HEK293 (cell line): ENCODE results near the gene ZNF705A.

Source experiments
- CTCF ChIA-PET: fragments of 350-600 bp; formaldehyde crosslinking; extraction: SDS; loops from one replicate; lab custom pipeline; 2021; ENCODE audit warnings: antibody characterized with exemption; lab: Yijun Ruan, JAX
- POLR2A ChIA-PET: fragments of 300-600 bp; formaldehyde crosslinking; extraction: SDS; loops from one replicate; lab custom pipeline; 2020; ENCODE audit warnings: antibody characterized with exemption, inconsistent platforms; lab: Yijun Ruan, JAX
- H3K27ac ChIP-seq: fragments of 200-500 bp; sonication (Bioruptor generic); 2 replicates; pipeline ENCODE4 v1.5.1; 2014; ENCODE audit warnings: low read depth, low read length, control low read depth, inconsistent platforms; ENCODE audit errors: extremely low read depth
- H3K36me3 ChIP-seq, 2 experiments: fragments of 200-500 bp in 1 of 2; sonication (Bioruptor generic) in 1 of 2; 1 replicate in 1 of 2; 2 replicates in 1 of 2; pipeline ENCODE4 v1.5.1; 2014 to 2017; ENCODE audit warnings: inconsistent platforms in 2 of 2, low read length in 2 of 2; ENCODE audit not compliant: control insufficient read depth in 2 of 2, insufficient read depth in 1 of 2
- H3K4me1 ChIP-seq: fragments of 200-500 bp; sonication (Bioruptor generic); 2 replicates; pipeline ENCODE4 v1.5.1; 2014; ENCODE audit warnings: mild to moderate bottlenecking, low read length, inconsistent platforms; ENCODE audit not compliant: control insufficient read depth, insufficient read depth
- H3K4me3 ChIP-seq: 2 replicates; pipeline ENCODE4 v1.5.1; 2011; ENCODE audit warnings: low read depth, mild to moderate bottlenecking, control low read depth, low read length, moderate library complexity
- H3K9me3 ChIP-seq: fragments of 200-500 bp; sonication (Bioruptor generic); 2 replicates; pipeline ENCODE4 v1.5.1; 2014; ENCODE audit warnings: low read depth, low read length, inconsistent platforms; ENCODE audit not compliant: control insufficient read depth, insufficient read depth
- ATF2 ChIP-seq: fragments of 450-650 bp; formaldehyde crosslinking; IDR thresholded peaks from 2 replicates; pipeline ENCODE4 v1.5.1; 2016; ENCODE audit warnings: missing biosample characterization, missing genetic modification characterization, low read depth
- BCL6B ChIP-seq: fragments of 450-650 bp; formaldehyde crosslinking; IDR thresholded peaks from 2 replicates; pipeline ENCODE4 v1.5.1; 2017; ENCODE audit warnings: missing biosample characterization, missing genetic modification characterization
- HOXD13 ChIP-seq: sonication (generic); formaldehyde crosslinking; IDR thresholded peaks from 2 replicates; pipeline ENCODE4 v1.8.0; 2022; ENCODE audit warnings: missing genetic modification reagents, borderline replicate concordance
- KLF10 ChIP-seq: fragments of 450-650 bp; IDR thresholded peaks from 2 replicates; pipeline ENCODE4 v1.5.1; 2018; ENCODE audit warnings: missing biosample characterization, mild to moderate bottlenecking, missing genetic modification characterization
- OVOL3 ChIP-seq: fragments of 450-650 bp; formaldehyde crosslinking; IDR thresholded peaks from 2 replicates; pipeline ENCODE4 v1.5.1; 2016; ENCODE audit warnings: missing biosample characterization, missing genetic modification characterization
- TCF7L2 ChIP-seq: IDR thresholded peaks from 2 replicates; pipeline ENCODE4 v1.6.1; 2011; ENCODE audit warnings: low read depth, mild to moderate bottlenecking, inconsistent platforms, low read length, moderate library complexity, borderline replicate concordance
- ZBTB21 ChIP-seq: fragments of 450-650 bp; formaldehyde crosslinking; IDR thresholded peaks from 2 replicates; pipeline ENCODE4 v1.5.1; 2017; ENCODE audit warnings: missing biosample characterization, missing genetic modification characterization
- ZBTB44 ChIP-seq: fragments of 450-650 bp; IDR thresholded peaks from 2 replicates; pipeline ENCODE4 v1.5.1; 2018; ENCODE audit warnings: missing biosample characterization, mild to moderate bottlenecking, missing genetic modification characterization
- ZNF112 ChIP-seq: fragments of 450-650 bp; formaldehyde crosslinking; IDR thresholded peaks from 2 replicates; pipeline ENCODE4 v1.5.0; 2017; ENCODE audit warnings: missing biosample characterization, missing genetic modification characterization
- ZNF211 ChIP-seq: fragments of 450-650 bp; formaldehyde crosslinking; IDR thresholded peaks from 2 replicates; pipeline ENCODE4 v1.5.1; 2016; ENCODE audit warnings: low read depth, missing biosample characterization, missing genetic modification characterization
- ZNF223 ChIP-seq: fragments of 450-650 bp; formaldehyde crosslinking; IDR thresholded peaks from 2 replicates; pipeline ENCODE4 v1.5.1; 2016; ENCODE audit warnings: missing biosample characterization, missing genetic modification characterization
- ZNF274 ChIP-seq, 2 experiments: fragments of 200-500 bp in 1 of 2; fragments of 450-650 bp in 1 of 2; sonication (Bioruptor generic) in 1 of 2; formaldehyde crosslinking in 1 of 2; IDR thresholded peaks; 2 replicates each; pipeline versions ENCODE4 v1.5.1 to v1.6.1; 2014 to 2016; ENCODE audit warnings: borderline replicate concordance in 1 of 2, inconsistent platforms in 1 of 2, low read length in 1 of 2, missing biosample characterization in 1 of 2, missing genetic modification characterization in 1 of 2
- ZNF302 ChIP-seq: fragments of 450-650 bp; formaldehyde crosslinking; IDR thresholded peaks from 2 replicates; pipeline ENCODE4 v1.5.1; 2016; ENCODE audit warnings: missing biosample characterization, missing genetic modification characterization, low read depth
- ZNF335 ChIP-seq: fragments of 450-650 bp; formaldehyde crosslinking; conservative IDR thresholded peaks from 2 replicates; pipeline ENCODE4 v1.5.1; 2016; ENCODE audit warnings: missing biosample characterization, missing genetic modification characterization
- ZNF426 ChIP-seq: fragments of 450-650 bp; formaldehyde crosslinking; IDR thresholded peaks from 2 replicates; pipeline ENCODE4 v1.5.1; 2017; ENCODE audit warnings: missing biosample characterization, missing genetic modification characterization, mild to moderate bottlenecking, inconsistent platforms, moderate library complexity
- ZNF488 ChIP-seq: fragments of 450-650 bp; formaldehyde crosslinking; IDR thresholded peaks from 2 replicates; pipeline ENCODE4 v1.5.1; 2016; ENCODE audit warnings: missing biosample characterization, missing genetic modification characterization
- ZNF518A ChIP-seq: fragments of 450-650 bp; formaldehyde crosslinking; conservative IDR thresholded peaks from 2 replicates; pipeline ENCODE4 v1.5.1; 2016; ENCODE audit warnings: low read depth, missing biosample characterization, missing genetic modification characterization
- ZNF600 ChIP-seq: fragments of 450-650 bp; formaldehyde crosslinking; IDR thresholded peaks from 2 replicates; pipeline ENCODE4 v1.5.1; 2016; ENCODE audit warnings: missing biosample characterization, missing genetic modification characterization
- ZNF670 ChIP-seq: fragments of 450-650 bp; formaldehyde crosslinking; IDR thresholded peaks from 2 replicates; pipeline ENCODE4 v1.5.1; 2016; ENCODE audit warnings: missing biosample characterization, missing genetic modification characterization, low read depth
- ZSCAN18 ChIP-seq: fragments of 450-650 bp; formaldehyde crosslinking; IDR thresholded peaks from 2 replicates; pipeline ENCODE4 v1.5.1; 2016; ENCODE audit warnings: missing biosample characterization, missing genetic modification characterization

The ZNF705A gene

GRCh38 chr12:8146442-8146771 lies 10.4 kb upstream of the ZNF705A start:
- H3K4me1 ChIP-seq, result no peaks in the 10 kb centered on the region
- no peak overlapping the region for H3K27ac ChIP-seq
- H3K9me3 ChIP-seq, result no peaks in the 10 kb centered on the region
- POLR2A ChIA-PET, result no interaction called here
- TF ChIP-seq ZNF274 (IDR thresholded peaks at IDR 0.05; ENCODE audit: low read length) (no peak), ZNF274 (tag by site-specific recombination; IDR thresholded peaks at IDR 0.05; ENCODE audit: borderline replicate concordance) (no peak)
- CTCF ChIA-PET, result no interaction called here
- no peaks in the 10 kb centered on the region for H3K36me3 ChIP-seq
- no peak overlapping the region for H3K4me3 ChIP-seq

GRCh38 chr12:8154526-8154925 lies 2.3 kb upstream of the ZNF705A start:
- Histone ChIP-seq H3K36me3 (no peaks in the 10 kb centered on the region), H3K27ac (no peak overlapping the region), H3K4me3 (no peak overlapping the region), H3K4me1 (no peaks in the 10 kb centered on the region), H3K9me3 (no peaks in the 10 kb centered on the region)
- TF ChIP-seq OVOL3 (no peak), KLF10 (tag by site-specific recombination) (no peak), ZSCAN18 (tag by site-specific recombination) (no peak), ZNF600 (no peak), ZNF488 (tag by site-specific recombination) (no peak), TCF7L2 (no peak), ZBTB44 (no peak), ZNF426 (tag by site-specific recombination) (no peak)
- ChIA-PET POLR2A (interaction anchor here (0.6 kb wide), 1 partner anchor 10 kb away, joined by 4 read pairs; no protein-coding TSS in a partner anchor), CTCF (interaction anchor here (1.1 kb wide), 1 partner anchor 45 kb away, joined by 4 read pairs; no protein-coding TSS in a partner anchor)

GRCh38 chr12:8156416-8156815 lies 399 bp upstream of the ZNF705A start:
- TF ChIP-seq ATF2 (no peak), ZNF335 (tag by site-specific recombination) (no peak), BCL6B (tag by site-specific recombination) (no peak), ZNF211 (tag by site-specific recombination) (no peak), HOXD13 (no peak), ZNF112 (no peak), ZBTB21 (no peak), ZNF670 (tag by site-specific recombination) (no peak), ZNF302 (tag by site-specific recombination) (no peak), ZNF518A (tag by site-specific recombination) (no peak), ZNF223 (tag by site-specific recombination) (no peak)
- CTCF ChIA-PET, result interaction anchor here (0.5 kb wide), 1 partner anchor 768 kb away, joined by 3 read pairs; no protein-coding TSS in a partner anchor
- POLR2A ChIA-PET, result no interaction called here

More at GRCh38 chr12:8156416-8156815, 399 bp upstream of the ZNF705A start:
- Histone ChIP-seq H3K4me3 (no peak overlapping the region), H3K9me3 (no peaks in the 10 kb centered on the region), H3K36me3 (no peaks in the 10 kb centered on the region), H3K27ac (no peak overlapping the region), H3K4me1 (no peaks in the 10 kb centered on the region)
